Muscle of arm (tissue), 12 donors: ENCODE data around the gene SIGLEC7. TPM values are rescaled to one million over a fixed set of nuclear protein-coding genes. Genes with fewer than 3 reads are reported as not detected.

ENCODE experiments used
- DNase-seq: peaks from one replicate; pipeline ENCODE4 v3.0.0-alpha.2; 2013
- polyA plus RNA-seq, 12 donors: library from polyadenylated mRNA; unstranded; fragments of 120-200 nt; gene quantifications; one replicate each; pipeline ENCODE4 v1.2.1, GENCODE V29; 2013; ENCODE audit not compliant: insufficient read length in 12 of 12

The SIGLEC7 gene
- polyA plus RNA-seq, 12 donors, result 0.19 to 1.8 (median 0.53) TPM; not detected in 2

DNA sequence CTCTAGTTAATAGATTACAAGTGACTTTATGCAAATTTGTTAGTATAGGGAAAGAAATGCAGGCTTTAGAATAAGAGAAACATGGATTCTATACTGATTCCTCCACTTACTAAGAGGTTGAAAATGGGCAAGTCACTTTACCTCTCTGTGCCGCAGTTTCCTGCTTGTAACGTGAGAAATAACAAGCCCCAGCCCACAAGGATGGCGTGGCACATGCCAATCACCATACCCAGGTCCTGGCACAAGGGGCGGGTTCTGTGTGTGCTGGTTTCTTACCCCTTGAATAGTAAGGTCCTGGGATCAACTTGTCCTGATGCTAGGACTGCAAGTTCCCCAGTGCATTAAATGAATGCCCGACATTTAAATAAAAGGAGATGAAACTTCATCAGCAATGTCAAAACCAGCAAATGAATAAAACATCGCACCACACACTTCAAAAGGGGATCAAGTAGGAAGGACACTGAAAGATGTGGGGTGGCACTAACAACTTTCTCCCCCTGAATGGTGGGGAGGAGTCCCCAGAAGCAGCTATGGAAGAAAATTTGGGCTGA lies 25.3 kb upstream of the SIGLEC7 start:
- no peak for DNase-seq

DNA sequence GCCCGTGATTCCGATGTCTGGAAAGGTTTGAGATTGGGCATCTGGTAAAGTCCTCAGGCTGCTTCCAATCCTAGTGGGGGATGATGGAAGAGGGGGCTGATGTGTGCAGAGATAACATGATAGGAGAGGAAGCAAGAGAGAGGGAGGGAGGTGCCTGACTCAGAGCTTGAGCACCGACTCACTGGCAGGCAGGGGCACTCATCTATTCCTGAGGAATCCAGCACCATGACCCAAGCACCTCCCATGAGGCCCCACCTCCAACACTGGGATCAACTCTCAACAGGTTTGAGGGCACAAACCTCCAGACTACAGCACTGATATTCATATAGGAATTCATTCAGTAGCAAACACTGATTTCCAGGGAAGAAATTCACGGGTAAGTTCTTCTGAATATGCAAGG lies 23.0 kb upstream of the SIGLEC7 start:
- DNase-seq, result no peak

- DNase-seq, result no peak
Measured at GRCh38 chr19:51119611-51120010, 22.5 kb upstream of the SIGLEC7 start.

- DNase-seq, result no peak
Measured at GRCh38 chr19:51120160-51120559, 21.9 kb upstream of the SIGLEC7 start.

DNA sequence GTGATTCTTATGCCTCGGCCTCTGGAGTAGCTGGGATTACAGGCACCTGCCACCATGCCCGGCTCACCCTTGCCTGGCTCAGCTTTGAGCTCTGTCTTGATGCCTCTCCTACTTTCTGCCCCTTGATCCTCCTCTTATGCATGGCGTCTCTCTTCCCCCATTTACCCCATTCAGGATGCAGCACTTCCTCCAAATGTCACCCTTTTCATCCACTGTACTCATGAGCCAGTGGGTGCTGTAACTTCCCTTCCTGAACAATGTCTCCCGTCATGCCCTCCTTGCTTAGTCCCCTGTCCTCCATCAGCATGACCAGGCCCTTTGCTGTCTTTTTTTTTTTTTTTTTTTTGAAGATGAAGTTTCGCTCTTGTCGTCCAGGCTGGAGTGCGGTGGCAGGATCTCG lies 20.8 kb upstream of the SIGLEC7 start:
- DNase-seq, result no peak

DNA sequence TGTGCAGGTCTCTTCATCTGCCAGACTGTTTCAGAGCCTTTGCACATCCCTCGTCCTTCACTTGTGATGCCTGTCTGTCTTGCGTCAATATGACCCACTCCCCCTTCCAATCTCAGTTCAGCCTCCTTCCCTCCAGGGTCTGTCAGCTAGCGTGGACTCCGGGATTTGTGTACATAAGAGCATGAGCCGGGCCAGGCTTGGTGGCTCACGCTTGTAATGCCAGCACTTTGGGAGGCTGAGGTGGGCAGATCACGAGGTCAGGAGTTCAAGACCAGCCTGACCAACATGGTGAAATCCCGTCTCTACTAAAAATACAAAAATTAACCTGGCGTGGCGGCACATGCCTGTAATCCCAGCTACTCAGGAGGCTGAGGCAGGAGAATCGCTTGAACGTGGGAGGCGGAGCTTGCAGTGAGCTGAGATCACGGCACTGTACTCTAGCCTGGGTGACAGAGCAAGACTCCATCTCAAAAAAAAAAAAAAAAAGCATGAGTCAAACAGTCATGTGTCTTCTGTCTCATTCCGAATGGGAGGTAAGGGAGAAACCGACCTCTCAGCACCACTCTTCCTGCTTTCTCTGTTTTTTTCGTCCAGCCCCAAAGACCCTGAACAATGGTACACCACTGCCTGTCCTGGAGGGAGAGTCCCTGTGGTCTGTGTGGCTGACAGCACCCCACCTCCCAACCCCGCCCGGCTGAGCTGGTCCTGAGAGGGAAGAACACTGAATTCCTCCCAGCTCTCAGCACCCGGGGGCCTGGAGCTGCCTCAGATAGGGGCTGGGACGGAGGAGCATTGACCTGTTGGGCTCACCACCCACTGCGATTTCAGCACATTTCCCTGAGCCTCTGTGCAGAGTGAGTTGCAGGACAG lies 19.8 kb upstream of the SIGLEC7 start:
- DNase-seq, result no peak

DNA sequence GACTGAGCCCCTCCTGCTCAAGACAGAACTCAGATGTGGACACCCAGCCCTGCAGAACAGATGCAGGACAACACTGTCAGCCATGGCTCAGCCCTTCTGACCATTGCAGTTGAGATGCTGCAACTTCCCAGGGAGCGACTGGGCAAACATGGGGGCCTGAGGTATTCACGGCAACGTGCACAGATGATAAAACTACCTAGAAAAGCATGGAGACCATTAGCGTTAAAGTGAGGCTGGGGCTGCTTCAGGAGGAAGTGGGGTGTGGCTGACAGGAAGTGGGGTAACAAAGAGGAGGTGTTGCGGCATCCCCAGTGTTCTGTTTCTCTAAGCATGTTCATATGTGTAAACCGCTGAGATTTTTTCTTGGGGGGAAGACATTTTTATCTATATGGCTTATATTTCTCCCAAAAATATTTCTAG lies 18.7 kb upstream of the SIGLEC7 start:
- no peak for DNase-seq

GRCh38 chr19:51123802-51124201 lies 18.3 kb upstream of the SIGLEC7 start:
- DNase-seq, result no peak

DNA sequence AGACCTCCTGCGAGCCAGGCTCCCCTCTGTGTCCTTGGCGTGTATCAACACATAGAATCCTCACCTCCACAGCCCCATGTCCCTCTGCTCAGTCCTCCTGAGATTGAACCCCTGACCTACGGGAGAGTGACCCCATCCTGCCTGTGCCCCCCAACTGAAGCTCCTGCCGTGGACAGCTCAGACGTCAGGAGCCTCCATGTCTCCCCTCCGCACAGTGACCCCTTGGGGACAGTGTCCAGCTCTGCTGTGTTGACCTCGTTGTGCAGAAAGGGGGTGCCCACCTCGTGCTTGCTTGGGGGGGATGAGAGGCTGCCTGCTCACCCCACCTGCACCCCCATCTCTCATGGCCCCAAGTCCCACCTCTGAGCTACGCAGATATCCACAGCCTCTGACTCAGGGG lies 17.9 kb upstream of the SIGLEC7 start:
- DNase-seq, result no peak

DNA sequence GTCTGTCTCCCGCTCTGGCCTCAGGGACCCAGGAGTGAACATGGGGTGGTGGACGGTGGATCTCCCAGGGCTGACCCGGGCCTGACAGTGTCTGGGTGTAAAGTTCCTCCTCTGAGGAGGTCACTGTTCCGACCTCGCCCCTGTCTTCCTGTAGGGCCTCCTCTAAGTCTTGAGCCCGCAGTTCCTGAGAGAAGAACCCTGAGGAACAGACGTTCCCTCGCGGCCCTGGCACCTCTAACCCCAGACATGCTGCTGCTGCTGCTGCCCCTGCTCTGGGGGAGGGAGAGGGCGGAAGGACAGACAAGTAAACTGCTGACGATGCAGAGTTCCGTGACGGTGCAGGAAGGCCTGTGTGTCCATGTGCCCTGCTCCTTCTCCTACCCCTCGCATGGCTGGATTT lies 17.4 kb upstream of the SIGLEC7 start, which contains the start of gene SIGLEC9:
Gene SIGLEC9, plus strand, starts transcription at position 178 of the 400 bp plus-strand sequence. Its CDS starts 69 bp downstream, at position 247.
- no peak for DNase-seq

GRCh38 chr19:51125421-51126075 lies 16.6 kb upstream of the SIGLEC7 start:
- no peak for DNase-seq

- DNase-seq, result no peak
Measured at GRCh38 chr19:51127032-51127431, 15.1 kb upstream of the SIGLEC7 start.

GRCh38 chr19:51127755-51128154 lies 14.3 kb upstream of the SIGLEC7 start:
- no peak for DNase-seq

- no peak for DNase-seq
Measured at GRCh38 chr19:51128227-51128626, 13.9 kb upstream of the SIGLEC7 start.

DNA sequence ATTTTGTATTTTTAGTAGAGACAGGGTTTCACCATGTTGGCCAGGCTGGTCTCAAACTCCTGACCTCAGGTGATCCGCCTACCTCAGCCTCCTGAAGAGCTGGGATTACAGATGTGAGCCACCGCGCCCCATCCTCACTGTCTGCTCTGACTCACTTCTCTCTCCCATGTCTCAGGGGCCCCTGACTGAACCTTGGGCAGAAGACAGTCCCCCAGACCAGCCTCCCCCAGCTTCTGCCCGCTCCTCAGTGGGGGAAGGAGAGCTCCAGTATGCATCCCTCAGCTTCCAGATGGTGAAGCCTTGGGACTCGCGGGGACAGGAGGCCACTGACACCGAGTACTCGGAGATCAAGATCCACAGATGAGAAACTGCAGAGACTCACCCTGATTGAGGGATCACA lies 12.4 kb upstream of the SIGLEC7 start:
- DNase-seq, result no peak

GRCh38 chr19:51131780-51132680 lies 10.1 kb upstream of the SIGLEC7 start:
- no peak for DNase-seq

DNA sequence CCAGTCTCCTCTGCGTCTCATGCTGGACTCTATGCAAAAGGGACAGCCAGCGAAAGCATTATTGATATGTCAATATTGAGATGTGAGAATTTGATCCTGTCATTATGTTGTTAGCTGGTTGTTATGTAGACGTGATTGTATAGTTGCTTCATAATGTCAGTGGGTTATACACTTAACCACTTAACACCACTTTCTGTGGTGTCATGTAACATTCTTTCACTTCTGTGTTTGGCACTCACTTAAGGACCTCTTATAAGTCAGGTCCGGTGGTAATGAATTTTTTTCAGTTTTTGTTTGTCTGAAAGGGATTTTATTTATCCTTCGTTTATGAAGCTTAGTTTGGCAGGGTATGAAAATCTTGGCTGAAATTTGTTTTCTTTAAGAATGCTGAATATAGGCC lies 7.1 kb upstream of the SIGLEC7 start:
- DNase-seq, result no peak

- no peak for DNase-seq
Measured at GRCh38 chr19:51135986-51136762, 5.9 kb upstream of the SIGLEC7 start.

GRCh38 chr19:51136851-51137551 lies 5.1 kb upstream of the SIGLEC7 start:
- DNase-seq, result no peak

- no peak for DNase-seq
Measured at GRCh38 chr19:51137792-51138425, 4.2 kb upstream of the SIGLEC7 start.
